SK-N-DZ (cell line): Measurements from ENCODE around the gene CHST8.
"Not testable (repeated sequence)": the region's sequence is repeated elsewhere in the genome, so short reads cannot be mapped to it uniquely, and the experiment has no call there.

Source experiments
- DNase-seq: peaks from one replicate; pipeline ENCODE4 v3.0.0-alpha.2; 2015; ENCODE audit warnings: low spot score

Gene CHST8

DNA sequence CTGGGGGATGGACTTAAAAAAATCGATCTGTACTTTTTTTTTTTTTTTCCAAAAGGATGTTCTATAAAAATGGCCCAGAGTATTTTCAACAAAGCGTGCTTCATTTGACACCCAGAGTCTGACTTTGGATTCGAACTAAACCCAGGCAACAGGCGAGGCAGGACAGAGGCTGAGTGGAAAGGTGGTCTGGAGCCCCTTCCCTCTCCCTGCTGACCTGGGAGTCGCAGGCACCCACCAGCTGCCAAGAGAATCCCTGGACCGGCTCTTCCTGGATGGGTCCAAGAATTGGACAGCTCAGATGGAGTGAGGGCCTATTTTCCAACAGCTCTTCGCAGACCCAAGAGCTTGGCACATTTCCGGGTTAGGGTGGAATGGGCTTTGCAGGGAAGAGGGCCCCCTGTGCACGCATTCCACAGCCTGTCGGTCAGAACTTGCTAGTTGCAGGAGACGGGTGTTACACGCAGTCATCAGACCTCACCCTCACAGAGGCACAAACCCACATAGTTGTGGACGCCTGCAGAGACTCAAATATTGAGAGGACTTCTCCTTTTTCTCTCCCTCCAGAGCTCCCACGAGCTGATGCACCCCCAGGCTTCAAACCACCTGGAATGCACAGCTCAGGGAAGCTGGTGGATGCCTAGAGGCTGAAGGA lies 190.1 kb downstream of the CHST8 start:
- DNase-seq: no peak

DNA sequence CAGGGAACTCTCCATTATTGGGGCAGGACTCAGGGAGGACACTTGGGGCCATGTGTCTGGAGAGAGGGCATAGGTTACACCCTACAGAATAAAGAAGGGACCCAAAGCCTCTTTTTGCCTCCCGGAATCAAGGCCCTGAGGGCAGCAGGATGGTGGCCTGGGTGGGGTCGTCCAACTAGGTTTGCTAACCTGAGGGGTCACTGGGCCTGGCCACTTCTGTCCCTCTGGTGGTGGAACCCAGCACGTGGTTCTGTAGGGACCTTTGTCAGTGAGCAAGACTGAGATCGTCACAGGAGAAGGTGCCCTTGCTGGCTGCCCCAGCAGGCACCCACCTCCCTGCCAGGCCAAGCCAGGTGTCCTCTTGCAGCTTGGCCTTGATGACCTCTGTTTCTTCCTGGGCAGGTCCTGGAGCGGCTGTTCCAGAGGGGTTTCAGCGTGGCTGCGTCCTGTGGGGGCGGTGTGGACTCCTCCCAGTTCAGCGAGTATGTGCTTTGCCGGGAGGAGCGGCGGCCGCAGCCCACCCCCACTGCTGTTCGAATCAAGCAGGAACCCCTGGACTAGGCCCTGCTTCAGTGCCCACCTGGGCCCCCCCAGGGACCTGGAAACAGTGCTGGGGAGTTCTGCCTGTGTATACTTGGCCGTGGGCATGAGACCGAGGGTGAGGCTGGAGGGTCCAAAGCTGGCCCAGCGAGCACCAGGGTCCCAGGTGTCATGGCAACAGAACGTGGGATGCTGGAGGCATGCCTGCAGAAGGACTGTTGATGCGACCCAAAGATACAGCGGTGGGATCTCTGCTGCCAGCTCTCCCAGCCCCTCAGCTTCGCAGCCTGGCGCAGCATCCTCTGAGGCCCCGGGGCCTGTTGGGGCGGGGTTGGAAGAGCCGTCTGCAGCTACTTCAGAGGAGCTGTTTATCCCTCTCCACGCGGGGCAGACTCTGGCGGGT lies 190.9 kb downstream of the CHST8 start:
- no peak for DNase-seq

DNA sequence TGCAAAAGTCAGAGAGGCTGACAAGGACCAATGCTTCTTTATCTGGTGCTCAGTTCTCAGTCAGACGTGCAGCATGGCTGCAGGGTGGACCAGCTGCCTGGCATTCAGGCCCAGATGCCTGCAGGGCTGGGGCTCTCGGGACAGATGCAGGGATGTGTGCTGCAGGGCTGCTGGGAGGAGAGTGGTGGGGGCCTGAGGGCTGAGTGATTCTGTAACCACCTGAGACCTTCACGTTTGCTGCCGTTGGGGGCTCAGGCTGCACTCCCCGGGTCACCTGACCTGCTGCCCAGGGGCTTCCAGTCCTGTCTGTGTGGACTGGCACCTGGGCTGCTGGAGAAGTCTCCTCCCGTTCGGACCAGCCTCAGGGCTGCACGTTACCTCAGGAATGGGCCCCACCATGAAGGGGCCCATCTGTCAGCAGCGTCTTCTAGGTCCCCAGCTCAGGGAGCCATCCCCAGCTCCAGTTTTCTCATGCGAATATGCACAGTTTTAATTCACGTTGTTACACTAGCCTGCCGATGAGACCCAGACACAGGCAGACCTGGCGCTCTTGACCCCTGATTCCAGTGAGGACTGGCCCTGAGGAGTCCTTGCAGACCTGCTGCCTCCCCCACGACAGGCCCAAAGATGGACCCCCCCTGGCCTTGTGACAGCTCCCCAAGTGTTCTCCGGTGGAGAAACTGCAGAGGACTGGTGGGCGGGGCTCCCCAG lies 191.8 kb downstream of the CHST8 start:
- DNase-seq: no peak

DNA sequence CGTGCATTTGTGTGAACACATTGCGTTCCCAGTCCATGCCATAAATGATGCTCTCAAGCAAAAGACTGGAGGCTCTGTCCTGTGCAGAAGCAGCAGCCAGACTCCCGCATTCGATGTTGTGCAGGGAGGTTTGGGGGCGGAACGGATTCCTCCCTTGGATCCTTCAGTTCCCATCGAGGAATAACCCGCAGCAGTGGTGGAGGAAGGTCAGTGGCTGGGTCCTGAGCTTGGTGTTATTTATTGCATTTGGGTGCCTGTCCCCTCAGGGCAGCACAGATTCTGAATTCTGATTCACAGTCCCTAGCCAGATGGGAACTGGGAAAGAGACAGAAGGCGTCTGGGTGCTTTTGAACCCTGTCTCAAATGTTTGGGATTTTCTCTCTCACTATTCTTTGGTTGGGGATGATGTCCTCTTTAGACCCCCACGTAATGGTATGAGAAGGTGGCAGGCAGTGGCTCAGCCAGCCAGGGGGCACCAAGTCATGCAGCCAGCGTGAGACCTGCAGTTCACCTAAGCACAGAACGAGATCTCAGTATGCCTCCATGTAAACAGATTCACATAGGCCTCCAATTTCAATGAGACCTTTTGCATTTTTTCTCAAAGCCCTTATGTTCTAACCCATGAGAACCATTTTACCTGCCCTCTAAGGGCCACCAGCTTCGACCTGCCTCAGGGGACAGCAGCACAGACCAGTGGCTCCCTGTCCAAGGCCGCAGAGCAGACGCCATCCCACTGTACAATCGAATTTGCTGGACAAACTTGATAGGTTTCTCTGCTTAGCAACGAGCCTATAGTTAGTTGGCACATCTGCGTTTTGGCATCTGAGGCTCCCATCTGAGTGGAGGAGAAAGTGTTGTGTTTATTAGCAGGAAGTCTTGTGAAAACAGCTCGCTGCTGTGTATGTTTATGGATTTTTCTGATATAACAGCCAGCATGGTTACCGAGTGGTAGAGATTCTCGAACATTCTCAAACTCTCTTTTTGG lies 192.7 kb downstream of the CHST8 start:
- no peak for DNase-seq

DNA sequence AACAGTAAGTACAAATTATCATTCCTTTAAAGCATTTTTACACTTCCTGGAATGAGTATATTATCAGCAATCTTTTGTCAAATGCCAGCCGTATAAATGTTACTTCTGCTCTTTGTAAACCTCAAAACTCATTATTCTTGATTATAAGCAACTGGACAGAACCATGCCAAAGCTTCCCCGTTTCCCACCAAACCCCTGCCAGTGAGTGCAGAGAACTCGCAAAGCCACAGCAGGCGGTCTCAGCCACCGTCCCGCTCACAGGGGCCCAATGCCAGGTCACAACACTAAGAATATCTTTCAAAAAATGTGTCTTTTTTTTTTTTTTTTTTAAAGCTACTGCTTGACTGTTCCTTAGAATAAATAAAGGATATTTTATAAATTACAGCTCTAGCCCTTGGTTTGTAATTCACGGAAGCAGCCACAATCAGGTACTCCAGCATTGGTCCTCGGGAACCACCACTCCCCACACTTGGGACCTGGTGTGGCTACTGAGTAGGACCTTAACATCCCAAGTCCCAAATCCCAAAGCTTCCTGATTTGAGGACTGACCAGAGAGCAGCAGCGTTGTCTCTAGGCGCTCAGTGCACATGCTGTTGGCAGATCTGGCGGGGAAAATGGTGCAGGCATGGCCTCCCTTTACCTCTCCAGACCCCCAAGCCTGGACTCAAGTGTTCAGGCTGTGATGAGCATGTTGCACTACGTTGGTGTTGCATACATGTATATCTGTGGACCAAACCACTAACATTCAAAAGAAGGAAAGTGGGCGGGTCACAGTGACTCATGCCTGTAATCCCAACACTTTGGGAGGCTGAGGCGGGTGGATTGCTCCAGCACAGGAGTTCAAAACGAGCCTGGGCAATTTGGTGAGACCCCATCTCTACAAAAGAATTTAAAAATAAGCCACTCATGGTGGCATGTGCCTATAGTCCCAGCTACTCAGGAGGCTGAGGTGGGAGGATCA lies 193.9 kb downstream of the CHST8 start:
- DNase-seq: no peak

DNA sequence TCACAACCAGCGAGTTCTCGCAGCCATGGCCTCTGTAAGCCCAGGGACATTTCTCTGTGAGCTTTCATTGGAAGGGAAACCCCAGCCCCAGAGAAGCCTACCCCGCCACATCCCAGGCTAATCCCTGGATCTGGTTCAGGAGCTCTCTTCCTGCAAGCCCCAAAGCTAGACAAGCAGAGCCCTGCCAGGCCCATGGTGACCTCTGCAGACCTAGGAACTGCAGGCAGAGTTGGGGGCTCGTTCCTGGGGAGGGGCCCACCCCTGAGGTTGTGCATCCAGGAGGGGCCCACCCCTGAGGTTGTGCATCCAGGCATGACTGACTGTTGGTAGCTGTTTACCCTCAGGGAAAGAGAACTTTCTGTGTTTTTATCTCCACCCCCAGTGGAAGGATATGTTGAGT lies 196.7 kb downstream of the CHST8 start:
- DNase-seq: no peak

DNA sequence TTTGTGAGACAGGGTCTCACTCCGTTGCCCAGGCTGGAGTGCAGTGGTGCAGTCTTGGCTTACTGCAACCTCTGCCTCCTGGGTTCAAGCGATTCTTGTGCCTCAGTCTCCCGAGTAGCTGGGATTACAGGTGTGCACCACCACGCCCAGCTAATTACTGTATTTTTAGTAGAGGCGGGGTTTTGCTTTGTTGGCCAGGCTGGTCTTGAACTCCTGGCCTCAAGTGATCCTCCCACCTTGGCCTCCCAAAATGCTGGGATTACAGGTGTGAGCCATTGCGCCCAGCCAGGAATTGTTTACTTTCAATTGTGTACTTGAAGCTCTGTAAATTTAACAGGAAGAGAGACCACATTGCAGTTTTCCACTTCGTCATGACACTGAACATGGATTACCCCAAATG lies 197.3 kb downstream of the CHST8 start:
- DNase-seq: not testable (repeated sequence)

DNA sequence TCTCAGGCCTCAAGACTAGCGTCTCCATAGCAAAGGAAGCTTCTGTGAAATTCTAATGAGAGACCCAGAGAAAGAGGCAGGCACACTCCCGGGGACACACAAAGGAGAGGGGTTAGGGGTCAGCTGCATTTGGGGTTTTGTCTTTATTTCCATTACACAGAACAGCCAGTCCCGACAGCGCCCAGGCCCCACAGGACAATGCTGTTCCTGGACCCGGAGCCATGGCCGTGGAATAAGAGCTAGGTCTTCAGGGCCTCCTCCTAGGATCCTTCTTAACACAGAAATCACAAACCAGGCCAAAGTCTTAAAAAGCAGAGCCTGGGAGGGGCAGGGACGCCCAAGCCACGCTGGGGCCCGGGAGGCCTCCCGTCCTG lies 197.7 kb downstream of the CHST8 start:
- no peak for DNase-seq

DNA sequence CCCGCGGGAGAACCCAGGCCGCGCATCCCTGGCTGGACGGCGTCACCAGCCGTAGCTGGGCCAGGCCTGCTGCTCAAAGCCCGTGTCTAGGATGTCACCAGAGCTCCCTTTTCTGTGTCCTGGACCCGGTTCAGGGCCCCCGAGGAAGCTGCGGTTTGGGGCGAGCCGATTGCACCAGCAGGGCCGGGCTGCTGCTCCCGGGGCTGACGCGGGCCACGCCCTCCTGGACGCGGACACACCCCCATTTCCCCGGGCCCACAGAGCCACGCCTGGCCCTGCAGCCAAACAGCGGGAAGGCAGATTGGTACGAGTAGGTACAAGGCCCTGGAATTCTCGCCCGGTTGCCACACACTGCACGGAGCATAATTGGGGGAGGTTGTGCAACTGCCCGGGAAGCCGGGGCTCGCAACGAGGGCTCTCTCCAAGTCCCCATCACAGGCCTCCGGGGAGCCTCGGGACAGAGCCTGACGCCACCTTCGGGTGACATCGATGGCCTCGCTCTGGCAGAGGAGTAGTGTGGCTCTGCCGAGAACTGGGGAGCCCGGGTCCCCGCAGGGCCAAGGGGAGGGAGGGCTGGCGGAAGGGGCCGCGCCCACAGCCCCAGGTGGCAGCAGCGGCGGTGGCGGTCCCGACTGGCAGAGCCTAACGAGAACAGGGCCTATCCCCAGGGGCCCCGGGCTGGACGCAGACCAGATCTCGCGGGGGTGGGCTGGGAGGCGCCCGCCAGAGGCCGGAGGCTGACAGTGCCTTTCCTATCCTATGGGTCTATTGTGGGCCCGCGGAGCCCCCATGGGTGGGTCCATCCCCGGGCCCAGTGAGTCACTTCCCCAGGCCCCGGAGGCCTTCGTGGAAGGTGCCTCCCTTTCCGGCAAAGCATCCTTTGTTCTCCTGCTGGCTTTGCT lies 198.4 kb downstream of the CHST8 start:
- peak; percentile 43 for DNase-seq

DNA sequence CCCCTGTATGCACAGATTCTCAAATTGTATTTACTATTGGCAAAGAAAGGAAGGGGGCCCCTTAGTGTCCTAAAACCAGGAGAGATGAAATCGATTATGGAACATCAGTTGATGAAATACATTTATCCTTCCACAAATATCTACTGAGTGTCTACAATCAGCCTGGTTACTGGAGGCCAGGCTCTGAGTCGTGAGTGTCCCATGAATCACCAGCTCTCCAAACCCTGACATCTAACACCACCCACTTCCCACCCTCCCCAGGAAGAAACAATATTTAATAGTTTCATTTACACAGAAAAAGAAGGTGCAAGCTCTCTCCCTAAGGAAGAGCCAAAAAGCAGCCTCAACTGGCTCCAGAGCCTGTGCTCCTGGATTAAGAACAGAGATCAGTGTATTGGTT lies 200.1 kb downstream of the CHST8 start:
- DNase-seq: no peak
